Loucy (cell line): ENCODE measurements around the gene FAXDC2.

Experiments used
- CTCF ChIP-seq: fragments of 200-600 bp; sonication (generic); conservative IDR thresholded peaks from 2 replicates; pipeline ENCODE4 v1.5.1; 2014; ENCODE audit warnings: mild to moderate bottlenecking, antibody characterized with exemption, low read length
- EZH2phosphoT487 ChIP-seq: fragments of 200-600 bp; IDR thresholded peaks from 2 replicates; pipeline ENCODE4 v1.6.1; 2018; ENCODE audit warnings: antibody characterized with exemption, mild to moderate bottlenecking, moderate library complexity, borderline replicate concordance

DNA sequence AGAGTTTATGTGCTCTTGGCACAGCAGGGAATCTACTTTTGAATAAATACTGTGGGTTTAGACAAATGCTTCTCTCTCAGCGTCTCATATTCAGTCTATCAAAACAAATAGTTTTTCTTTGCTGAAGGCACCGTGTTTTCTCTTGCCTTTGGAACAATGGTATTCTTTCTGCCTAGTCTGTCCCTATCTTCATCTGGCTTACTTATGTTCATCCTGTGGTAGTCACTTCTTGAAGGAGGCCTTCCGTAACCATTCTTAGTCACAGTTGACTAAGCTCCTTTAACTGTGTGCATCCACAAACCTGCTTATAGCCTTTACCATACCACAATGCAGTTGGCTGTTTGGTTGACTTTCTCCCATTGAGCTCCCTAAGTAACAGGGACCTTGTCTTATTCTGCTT lies 49.3 kb downstream of the FAXDC2 start:
- no peak for TF ChIP-seq CTCF
- TF ChIP-seq EZH2phosphoT487 = no peak
